ENCODE results near the gene FAM53B. TPM values are rescaled to one million over a fixed set of nuclear protein-coding genes. Genes with fewer than 3 reads are reported as not detected.

The FAM53B gene
- total and polyA plus RNA-seq, 8 donors, result 5.7 to 46.9 (median 11.4) TPM

GRCh38 chr10:124677293-124677699 lies 66.9 kb downstream of the FAM53B start:
- TF ChIP-seq POLR2A (IDR thresholded peaks at IDR 0.05) (no peak), CTCF (IDR thresholded peaks at IDR 0.05) (no peak), POLR2AphosphoS5 (IDR thresholded peaks at IDR 0.05) (no peak), EP300 (IDR thresholded peaks at IDR 0.05) (no peak)
- Histone ChIP-seq H3K9me3 (no peaks in the 10 kb centered on the region), H3K27me3 (no peaks in the 10 kb centered on the region), H3K36me3 (peaks cover 20 to 54% (median 38%) of the 10 kb centered on the region in 4 donors), H3K4me1 (peaks cover 39 to 97% (median 67%) of the 10 kb centered on the region in 4 donors), H3K4me3 (no peak overlapping the region), H3K27ac (peak overlapping the region in 1 of 5 donors; percentile 25)
- no peak for DNase-seq
- 83 to 98% (median 94%) methylated on average over 10 of the region's 10 CpGs for WGBS, 5 donors
- intact Hi-C loops (cut with DNase I; ENCODE audit: low total_unique reads), result no loop called here

GRCh38 chr10:124676416-124677062 lies 67.6 kb downstream of the FAM53B start:
- no peak overlapping the region for H3K27ac ChIP-seq
- TF ChIP-seq EP300 (IDR thresholded peaks at IDR 0.05) (no peak), CTCF (IDR thresholded peaks at IDR 0.05) (no peak), POLR2A (IDR thresholded peaks at IDR 0.05) (no peak), POLR2AphosphoS5 (IDR thresholded peaks at IDR 0.05) (no peak)
- peaks cover 40 to 99% (median 74%) of the 10 kb centered on the region in 4 donors for H3K4me1 ChIP-seq
- H3K9me3 ChIP-seq, result no peaks in the 10 kb centered on the region
- 70 to 85% (median 79%) methylated on average over 14 to 15 of the region's 15 CpGs for WGBS, 5 donors
- H3K4me3 ChIP-seq, result no peak overlapping the region
- peaks cover 14 to 47% (median 30%) of the 10 kb centered on the region in 4 donors for H3K36me3 ChIP-seq
- intact Hi-C loops (cut with DNase I; ENCODE audit: low total_unique reads), result no loop called here
- peak in 1 of 2 donors; percentile 61 for DNase-seq
- H3K27me3 ChIP-seq, result no peaks in the 10 kb centered on the region

- TF ChIP-seq POLR2AphosphoS5 (IDR thresholded peaks at IDR 0.05) (no peak), POLR2A (IDR thresholded peaks at IDR 0.05) (no peak), CTCF (IDR thresholded peaks at IDR 0.05) (no peak), EP300 (IDR thresholded peaks at IDR 0.05) (no peak)
- Histone ChIP-seq H3K27ac (no peak overlapping the region), H3K36me3 (peaks cover 7 to 39% (median 24%) of the 10 kb centered on the region in 4 donors), H3K4me1 (peaks cover 41 to 99% (median 79%) of the 10 kb centered on the region in 4 donors), H3K9me3 (no peaks in the 10 kb centered on the region), H3K27me3 (no peaks in the 10 kb centered on the region), H3K4me3 (no peak overlapping the region)
- no peak for DNase-seq
- 93 to 98% (median 95%) methylated on average over 4 of the region's 4 CpGs for WGBS, 5 donors
- intact Hi-C loops (cut with DNase I; ENCODE audit: low total_unique reads), result no loop called here
These were observed 68.4 kb downstream of the FAM53B start for GRCh38 chr10:124675824-124676223.

- H3K36me3 ChIP-seq, result peaks cover 3 to 34% (median 20%) of the 10 kb centered on the region in 4 donors
- H3K9me3 ChIP-seq, result no peaks in the 10 kb centered on the region
- no peak overlapping the region for H3K27ac ChIP-seq
- TF ChIP-seq POLR2AphosphoS5 (IDR thresholded peaks at IDR 0.05) (no peak), EP300 (IDR thresholded peaks at IDR 0.05) (no peak), CTCF (IDR thresholded peaks at IDR 0.05) (no peak), POLR2A (IDR thresholded peaks at IDR 0.05) (no peak)
- no peaks in the 10 kb centered on the region for H3K27me3 ChIP-seq
- no peak for DNase-seq
- H3K4me3 ChIP-seq, result no peak overlapping the region
- peaks cover 40 to 99% (median 85%) of the 10 kb centered on the region in 4 donors for H3K4me1 ChIP-seq
- intact Hi-C loops (cut with DNase I; ENCODE audit: low total_unique reads), result no loop called here
- WGBS, 5 donors, result 86 to 97% (median 89%) methylated on average over 6 of the region's 6 CpGs
These were observed 68.9 kb downstream of the FAM53B start for GRCh38 chr10:124675261-124675660.
